Liver (tissue), 3 donors: ENCODE measurements around the gene IRF8.

Experiments used
- ATF3 ChIP-seq: IDR thresholded peaks from 2 replicates; pipeline ENCODE4 v1.6.1; 2016; ENCODE audit warnings: antibody characterized with exemption
- CTCF ChIP-seq: fragments of 150-350 bp; IDR thresholded peaks from 2 replicates; pipeline ENCODE4 v1.5.1; 2017; ENCODE audit warnings: improper control_type of control experiment, low read depth, low read length; ENCODE audit not compliant: missing input control
- EGR1 ChIP-seq, 2 donors: IDR thresholded peaks; 2 replicates each; pipeline ENCODE4 v1.6.1; 2016 to 2018; ENCODE audit warnings: antibody characterized with exemption in 2 of 2, low read depth in 2 of 2
- FOXA1 ChIP-seq: IDR thresholded peaks from 2 replicates; pipeline ENCODE4 v1.6.1; 2016; ENCODE audit warnings: antibody characterized with exemption
- GABPA ChIP-seq, 2 donors: IDR thresholded peaks in 1 of 2; conservative IDR thresholded peaks in 1 of 2; 2 replicates each; pipeline ENCODE4 v1.6.1; 2016; ENCODE audit warnings: antibody characterized with exemption in 2 of 2, mild to moderate bottlenecking in 1 of 2, moderate library complexity in 1 of 2
- JUND ChIP-seq, 2 donors: IDR thresholded peaks; 2 replicates each; pipeline ENCODE4 v1.6.1; 2016; ENCODE audit warnings: antibody characterized with exemption in 2 of 2
- RAD21 ChIP-seq, 2 donors: IDR thresholded peaks; 2 replicates each; pipeline ENCODE4 v1.6.1; 2016; ENCODE audit warnings: antibody characterized with exemption in 2 of 2, mild to moderate bottlenecking in 2 of 2
- REST ChIP-seq: IDR thresholded peaks from 2 replicates; pipeline ENCODE4 v1.6.1; 2016; ENCODE audit warnings: antibody characterized with exemption, mild to moderate bottlenecking
- SP1 ChIP-seq: IDR thresholded peaks from 2 replicates; pipeline ENCODE4 v1.6.1; 2018; ENCODE audit warnings: antibody characterized with exemption, mild to moderate bottlenecking
- TAF1 ChIP-seq: conservative IDR thresholded peaks from 2 replicates; pipeline ENCODE4 v1.6.1; 2016; ENCODE audit warnings: antibody characterized with exemption, mild to moderate bottlenecking
- YY1 ChIP-seq: IDR thresholded peaks from 2 replicates; pipeline ENCODE4 v1.6.1; 2016; ENCODE audit warnings: antibody characterized with exemption, mild to moderate bottlenecking
- TF ChIP-seq, protein P1 (sequence below): IDR thresholded peaks from 2 replicates; pipeline ENCODE4 v1.6.1; 2016; ENCODE audit warnings: antibody characterized with exemption
- donor health status: healthy.
- donor health status: healthy.

GRCh38 chr16:85930301-85930700, 31.3 kb downstream of the IRF8 start:
- TF ChIP-seq EGR1 (IDR thresholded peaks at IDR 0.05; ENCODE audit: low read depth in 2 of 2) (no peak), YY1 (no peak), CTCF (no peak), JUND (IDR thresholded peaks at IDR 0.05) (no peak), RAD21 (IDR thresholded peaks at IDR 0.05) (no peak), FOXA1 (no peak), SP1 (no peak), TAF1 (no peak), GABPA (IDR thresholded peaks at IDR 0.05 in 1 of 2, conservative IDR thresholded peaks at IDR 0.05 in 1 of 2) (no peak), ATF3 (no peak), REST (no peak)
- TF ChIP-seq, protein P1, sequence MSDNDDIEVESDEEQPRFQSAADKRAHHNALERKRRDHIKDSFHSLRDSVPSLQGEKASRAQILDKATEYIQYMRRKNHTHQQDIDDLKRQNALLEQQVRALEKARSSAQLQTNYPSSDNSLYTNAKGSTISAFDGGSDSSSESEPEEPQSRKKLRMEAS = no peak
